Astrocyte (in vitro differentiated cells and primary cell): Measurements from ENCODE around the gene COL11A2.

Experiments
- EZH2 ChIP-seq: IDR thresholded peaks from 2 replicates; pipeline ENCODE4 v1.6.1; 2012; ENCODE audit warnings: mild to moderate bottlenecking, low read length, inconsistent platforms; ENCODE audit not compliant: insufficient read depth
- TF ChIP-seq, protein P1 (sequence below): IDR thresholded peaks from 2 replicates; pipeline ENCODE4 v1.5.1; 2011; ENCODE audit warnings: low read depth, mild to moderate bottlenecking, inconsistent platforms, low read length, moderate library complexity; ENCODE audit not compliant: insufficient read depth

DNA sequence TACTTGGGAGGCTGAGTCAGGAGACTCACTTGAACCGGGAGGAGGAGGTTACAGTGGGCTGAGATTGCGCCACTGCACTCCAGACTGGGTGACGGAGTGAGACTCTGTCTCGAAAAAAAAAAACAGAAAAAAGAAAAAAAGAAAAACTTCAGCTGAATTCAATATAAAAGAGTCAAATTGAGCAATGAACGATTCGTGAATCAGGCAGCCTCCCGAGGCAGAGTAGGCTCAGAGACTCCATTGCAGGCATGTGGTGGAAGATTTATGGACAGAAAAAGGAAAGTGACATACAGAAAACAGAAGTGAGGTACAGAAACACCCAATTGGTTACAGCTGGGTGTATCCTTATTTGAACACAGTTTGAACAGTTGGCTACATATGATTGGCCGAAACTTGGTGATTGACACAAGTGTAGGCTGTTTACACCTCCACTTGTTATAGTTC lies 60.2 kb downstream of the COL11A2 start:
- TF ChIP-seq, protein P1, sequence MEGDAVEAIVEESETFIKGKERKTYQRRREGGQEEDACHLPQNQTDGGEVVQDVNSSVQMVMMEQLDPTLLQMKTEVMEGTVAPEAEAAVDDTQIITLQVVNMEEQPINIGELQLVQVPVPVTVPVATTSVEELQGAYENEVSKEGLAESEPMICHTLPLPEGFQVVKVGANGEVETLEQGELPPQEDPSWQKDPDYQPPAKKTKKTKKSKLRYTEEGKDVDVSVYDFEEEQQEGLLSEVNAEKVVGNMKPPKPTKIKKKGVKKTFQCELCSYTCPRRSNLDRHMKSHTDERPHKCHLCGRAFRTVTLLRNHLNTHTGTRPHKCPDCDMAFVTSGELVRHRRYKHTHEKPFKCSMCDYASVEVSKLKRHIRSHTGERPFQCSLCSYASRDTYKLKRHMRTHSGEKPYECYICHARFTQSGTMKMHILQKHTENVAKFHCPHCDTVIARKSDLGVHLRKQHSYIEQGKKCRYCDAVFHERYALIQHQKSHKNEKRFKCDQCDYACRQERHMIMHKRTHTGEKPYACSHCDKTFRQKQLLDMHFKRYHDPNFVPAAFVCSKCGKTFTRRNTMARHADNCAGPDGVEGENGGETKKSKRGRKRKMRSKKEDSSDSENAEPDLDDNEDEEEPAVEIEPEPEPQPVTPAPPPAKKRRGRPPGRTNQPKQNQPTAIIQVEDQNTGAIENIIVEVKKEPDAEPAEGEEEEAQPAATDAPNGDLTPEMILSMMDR, result no peak
- no peak for TF ChIP-seq EZH2
